NCI-H774 (cell line): ENCODE measurements around the gene ACACA.
"Not testable (repeated sequence)": the region's sequence is repeated elsewhere in the genome, so short reads cannot be mapped to it uniquely, and the experiment has no call there.

Experiments used
- DNase-seq: peaks from one replicate; lab custom pipeline; 2025; lab: John Stamatoyannopoulos, UW

Gene ACACA

DNA sequence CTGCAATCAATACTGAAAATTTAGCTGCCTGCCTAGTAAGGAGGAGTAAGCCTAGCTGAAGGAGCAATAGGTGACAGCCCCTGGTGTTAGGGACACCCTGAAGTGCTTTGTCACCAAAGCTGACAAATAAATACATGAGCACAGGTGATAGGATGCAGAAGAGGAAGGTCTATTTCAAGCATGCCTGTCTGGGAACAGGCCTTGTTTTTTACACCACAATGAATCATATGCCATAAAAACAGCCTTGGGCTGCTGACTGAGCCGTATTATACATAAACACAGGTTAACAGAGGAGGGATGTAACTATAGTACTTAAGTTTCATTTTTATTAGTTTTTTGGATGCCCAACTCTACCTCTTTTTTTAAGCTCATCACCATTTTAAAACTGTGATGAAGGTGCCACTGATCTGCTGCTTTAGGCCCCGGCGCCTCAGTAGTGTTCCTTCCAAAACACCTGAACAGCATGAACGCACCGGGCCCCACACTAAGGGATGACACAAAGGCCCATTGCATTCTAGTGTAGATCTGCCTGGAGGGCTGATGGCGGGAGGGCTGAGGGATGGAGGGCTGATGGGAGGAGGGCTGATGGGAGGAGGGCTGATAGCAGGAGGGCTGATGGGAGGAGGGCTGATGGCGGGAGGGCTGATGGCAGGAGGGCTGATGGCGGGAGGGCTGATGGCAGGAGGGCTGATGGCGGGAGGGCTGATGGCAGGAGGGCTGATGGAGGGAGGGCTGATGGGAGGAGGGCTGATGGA lies 307.5 kb downstream of the ACACA start:
- no peak for DNase-seq

DNA sequence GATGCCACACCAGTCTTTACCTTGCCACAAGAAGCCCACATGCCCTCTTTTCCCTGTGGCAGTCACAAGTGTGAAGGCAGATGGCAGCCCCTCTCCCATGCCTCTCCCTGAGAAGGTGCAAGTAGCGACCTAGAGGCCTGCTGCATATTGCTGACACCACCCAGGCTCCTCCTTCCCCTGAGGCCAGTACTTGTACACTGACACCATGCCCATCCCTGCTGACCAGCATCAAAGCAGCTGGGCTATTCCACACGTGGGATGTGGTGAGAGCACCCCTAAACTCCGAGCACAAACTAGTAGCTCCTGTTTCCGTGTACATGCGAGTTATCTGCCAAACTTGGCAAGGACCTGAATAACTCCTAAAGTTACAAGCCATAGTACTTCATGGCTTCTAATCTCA lies 308.5 kb downstream of the ACACA start:
- no peak for DNase-seq

- no peak for DNase-seq
These were observed 309.5 kb downstream of the ACACA start for GRCh38 chr17:37097154-37097553.

DNA sequence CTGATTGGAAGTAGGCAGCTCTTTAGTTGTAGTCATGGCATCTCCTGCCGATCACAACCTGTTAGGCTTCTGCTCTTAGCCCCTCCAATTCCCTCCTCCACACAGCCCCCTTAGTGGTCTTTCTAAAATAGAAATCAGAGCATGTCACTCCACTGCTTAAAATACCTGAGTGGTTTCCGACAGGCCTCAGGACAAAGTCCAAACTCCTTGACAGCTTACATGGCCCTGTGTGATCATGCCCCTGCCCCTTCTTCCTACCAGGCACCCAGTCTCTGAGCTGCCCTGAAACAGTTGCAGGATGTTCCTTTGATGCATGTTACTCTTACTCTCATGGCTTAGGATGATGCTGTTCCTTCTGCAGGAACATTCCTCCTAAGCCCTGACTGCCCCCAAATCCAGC lies 310.6 kb downstream of the ACACA start:
- no peak for DNase-seq

DNA sequence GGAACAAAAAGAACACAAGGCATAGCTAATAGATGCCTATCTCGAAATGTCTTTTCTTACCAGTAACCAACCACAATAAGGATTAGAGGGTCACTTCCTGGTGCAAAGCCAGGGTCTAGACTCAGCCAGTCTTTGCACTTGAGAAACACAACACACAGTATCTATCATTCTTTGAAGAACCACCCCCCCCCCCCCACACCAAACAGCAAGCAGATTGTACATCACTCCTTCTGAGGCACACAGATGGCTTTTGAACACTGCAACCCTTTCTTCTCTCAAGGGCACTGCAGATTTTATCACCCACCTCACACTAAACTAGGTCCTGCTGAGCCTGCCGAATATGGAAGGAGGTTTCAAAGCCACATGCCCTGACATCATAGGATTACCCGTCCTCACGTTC lies 312.2 kb downstream of the ACACA start:
- no peak for DNase-seq

DNA sequence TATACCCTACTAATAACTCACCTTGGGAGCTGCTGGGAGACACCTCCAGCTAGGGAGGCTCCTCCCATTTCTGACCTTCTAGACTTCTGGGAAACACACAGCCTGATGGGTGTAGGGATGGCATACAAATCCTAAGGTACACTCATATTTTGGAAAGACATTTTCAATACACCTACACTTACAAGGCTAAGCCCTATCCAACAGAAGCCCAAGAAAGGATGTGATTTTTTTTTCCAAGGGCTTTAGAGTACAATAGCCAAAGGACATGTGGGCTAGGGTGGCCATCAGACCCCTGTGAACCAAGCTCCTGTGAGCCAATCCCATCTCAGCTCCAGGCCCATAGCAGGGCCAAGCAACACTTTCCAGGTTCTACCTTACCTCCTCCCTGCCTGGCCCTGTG lies 313.9 kb downstream of the ACACA start:
- DNase-seq = no peak

- no peak for DNase-seq
These were observed 314.6 kb downstream of the ACACA start for GRCh38 chr17:37092071-37092470.

DNA sequence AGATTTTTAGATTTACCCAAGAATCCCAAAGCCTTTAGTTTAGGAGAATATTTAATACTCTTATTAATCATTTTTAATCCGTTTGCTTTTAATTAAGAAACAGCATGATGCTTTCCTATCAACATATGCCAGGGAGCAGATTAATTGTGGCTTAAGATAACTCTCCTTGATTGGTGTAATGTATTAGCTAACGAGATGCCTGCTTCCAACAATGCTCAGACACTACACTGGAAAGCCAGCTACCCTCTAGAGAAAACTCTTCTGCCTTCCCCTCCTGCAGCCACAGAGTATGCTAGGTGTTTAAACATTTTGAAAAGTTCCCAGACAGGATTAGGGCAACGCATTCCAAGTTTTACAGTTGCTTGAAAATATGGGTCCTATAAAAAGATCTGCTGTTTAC lies 315.7 kb downstream of the ACACA start:
- no peak for DNase-seq

DNA sequence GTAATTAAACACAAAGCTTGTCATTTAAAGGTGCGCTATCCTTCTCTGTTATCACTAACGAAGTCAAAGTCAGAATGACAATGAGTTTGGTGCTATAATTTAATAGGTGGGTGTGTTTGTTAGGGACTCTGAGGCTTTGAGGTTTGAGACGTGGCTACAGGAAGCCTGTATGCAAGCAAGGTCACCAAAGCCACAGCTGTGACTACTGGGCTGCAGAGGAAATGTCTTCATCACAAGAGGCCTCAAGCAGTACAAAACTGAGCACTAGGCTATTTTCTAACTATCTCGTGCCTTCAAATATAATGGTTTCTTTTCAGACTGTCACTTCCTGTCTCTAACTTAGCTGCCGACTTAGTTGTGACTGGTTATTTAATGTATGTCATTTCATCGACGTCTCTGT lies 316.7 kb downstream of the ACACA start:
- no peak for DNase-seq

DNA sequence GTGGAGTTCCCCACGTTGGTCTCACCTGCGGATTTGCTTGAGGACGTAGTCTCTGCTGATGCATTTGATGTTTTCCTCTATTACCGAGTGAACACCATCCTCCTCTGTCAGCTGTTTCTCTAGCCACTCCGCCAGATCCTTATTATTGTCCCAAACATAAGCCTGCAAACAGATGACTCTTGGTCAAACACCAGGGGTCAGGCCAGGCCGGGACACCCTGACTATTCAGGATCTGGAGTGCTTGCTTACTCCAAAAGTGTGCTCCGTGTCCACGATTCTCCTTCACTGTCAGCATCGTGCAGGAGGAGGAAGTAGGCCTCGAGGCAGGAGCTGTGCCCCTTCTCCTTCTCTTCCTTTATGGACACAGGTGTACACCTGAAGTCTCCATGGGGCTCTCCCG lies 317.7 kb downstream of the ACACA start:
- DNase-seq = no peak

DNA sequence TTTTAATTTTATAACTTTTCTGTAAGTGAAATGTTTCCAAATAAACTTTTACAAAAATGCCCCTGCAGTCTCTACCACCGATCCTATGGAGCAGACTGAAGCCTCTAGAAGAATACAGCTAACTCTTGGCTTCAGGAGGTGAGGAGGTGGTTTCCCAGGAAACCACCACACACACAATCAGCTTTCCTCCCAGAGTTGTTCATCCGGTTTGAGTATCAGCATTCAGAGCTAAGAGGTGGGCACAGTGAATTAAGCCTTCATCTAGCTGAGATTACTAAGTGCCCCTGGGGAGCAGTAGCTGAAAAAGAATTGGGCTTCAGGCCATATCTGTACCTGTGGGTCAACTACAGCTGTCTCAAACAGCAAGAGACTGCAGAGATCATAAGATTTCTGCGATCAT lies 318.2 kb downstream of the ACACA start:
- DNase-seq = no peak

DNA sequence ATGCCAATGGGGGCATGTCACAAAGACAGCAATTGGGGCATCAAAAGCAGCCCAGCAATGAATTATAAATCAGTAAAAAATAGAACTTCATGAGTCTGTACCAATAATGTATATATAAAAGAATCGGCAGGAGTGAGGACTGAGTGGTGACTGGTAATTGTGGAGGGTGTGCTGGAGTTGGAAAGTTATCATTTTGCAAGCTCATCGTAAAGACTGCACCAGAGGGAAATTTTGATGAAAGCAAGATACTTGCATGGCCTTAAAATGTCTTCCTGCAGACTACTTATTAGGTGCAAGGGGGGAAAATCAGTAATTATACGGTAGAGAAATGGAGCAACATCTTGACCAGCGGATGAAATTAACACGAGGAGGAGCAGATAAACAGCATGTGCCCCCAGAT lies 319.0 kb downstream of the ACACA start:
- DNase-seq = no peak

GRCh38 chr17:37086948-37087347 lies 319.7 kb downstream of the ACACA start:
- no peak for DNase-seq

DNA sequence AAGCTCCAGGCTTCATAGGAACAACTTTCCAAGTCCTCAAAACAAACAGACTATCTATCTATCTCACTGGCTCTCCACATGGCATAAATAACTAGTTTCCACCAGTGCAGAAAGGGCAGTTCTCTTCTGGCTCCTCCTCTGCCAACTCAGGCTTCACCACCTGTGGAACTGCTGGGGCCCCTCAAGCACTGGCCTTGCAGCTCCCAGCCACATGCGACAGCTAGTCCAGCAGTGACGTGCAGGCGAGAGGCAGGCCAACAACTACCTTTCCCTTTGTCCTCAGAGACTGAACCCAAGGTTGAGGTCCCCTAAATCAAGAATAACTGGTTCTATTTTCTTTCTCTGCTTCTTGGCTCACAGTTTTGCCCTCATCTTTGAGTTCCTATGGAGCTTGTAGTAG lies 320.3 kb downstream of the ACACA start:
- DNase-seq = no peak

DNA sequence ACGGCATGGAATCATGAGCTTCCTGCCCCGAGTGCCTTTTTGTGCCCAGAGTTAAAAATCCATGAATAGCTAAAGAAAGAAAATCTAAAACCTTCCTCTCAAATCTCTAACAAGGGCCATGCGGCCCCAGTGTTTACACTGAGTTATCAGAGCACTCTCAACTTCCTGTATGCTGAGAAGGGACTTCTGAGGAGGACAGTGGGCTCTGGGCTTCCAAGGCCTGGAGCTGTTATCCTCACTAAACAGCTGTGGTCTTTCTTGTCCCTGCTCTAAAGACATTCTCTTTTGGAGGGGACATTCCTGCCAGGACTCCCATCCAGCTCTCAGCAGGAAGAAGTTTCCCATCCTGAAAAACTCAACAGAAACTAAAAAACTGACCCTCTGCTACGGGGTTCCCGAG lies 322.3 kb downstream of the ACACA start:
- DNase-seq = no peak

DNA sequence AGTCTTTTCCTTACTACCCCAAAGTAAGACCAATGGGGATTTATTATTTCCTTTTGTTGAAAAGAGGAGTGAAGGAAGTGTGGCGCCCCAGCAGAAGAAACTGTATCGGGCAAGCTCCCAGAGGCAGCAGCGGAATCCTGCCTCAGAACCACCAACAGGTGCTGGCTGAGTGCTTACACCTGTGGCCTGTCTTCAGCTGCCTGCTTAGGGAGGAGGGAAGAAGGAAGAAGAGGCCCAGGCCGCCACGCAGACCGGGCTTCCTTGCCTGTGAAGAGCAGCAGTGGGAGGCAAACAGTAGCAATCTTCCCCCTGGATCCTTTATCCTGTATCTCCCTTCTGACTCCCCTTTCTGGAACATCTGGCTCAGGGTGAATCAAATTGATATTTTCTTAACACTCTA lies 323.2 kb downstream of the ACACA start:
- no peak for DNase-seq

GRCh38 chr17:37082985-37083384 lies 323.7 kb downstream of the ACACA start:
- no peak for DNase-seq

DNA sequence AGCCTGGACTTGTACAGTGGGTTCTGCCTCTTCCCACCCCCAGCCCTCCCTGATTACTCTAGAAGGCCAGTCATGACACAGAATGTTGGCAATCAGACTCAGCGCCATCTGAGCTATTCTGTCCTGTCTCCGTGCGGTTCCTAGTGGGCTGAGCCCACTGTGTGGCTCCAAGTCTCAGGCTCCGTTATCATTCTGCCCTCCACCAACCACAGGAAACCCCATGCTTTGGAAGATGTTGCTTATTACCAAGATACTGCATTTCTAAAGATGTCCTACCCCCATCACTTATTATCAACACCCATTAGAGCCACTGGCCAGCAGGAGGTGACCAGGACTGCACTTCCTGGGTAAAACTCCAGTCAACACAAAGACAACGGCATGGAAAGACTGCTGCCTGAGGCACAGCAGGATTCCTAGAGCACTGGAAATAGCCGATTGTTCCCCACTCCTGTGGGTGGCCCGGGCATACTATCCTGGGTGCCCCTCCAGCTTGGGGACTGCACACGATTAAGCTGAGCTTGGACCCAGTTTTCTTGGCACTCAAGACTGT lies 324.2 kb downstream of the ACACA start:
- no peak for DNase-seq

GRCh38 chr17:37081287-37081686 lies 325.3 kb downstream of the ACACA start:
- DNase-seq = no peak

- DNase-seq = no peak
These were observed 326.9 kb downstream of the ACACA start for GRCh38 chr17:37079735-37080134.

GRCh38 chr17:37079065-37079708 lies 327.4 kb downstream of the ACACA start:
- no peak for DNase-seq

- DNase-seq = not testable (repeated sequence)
These were observed 333.2 kb downstream of the ACACA start for GRCh38 chr17:37073464-37073863.

DNA sequence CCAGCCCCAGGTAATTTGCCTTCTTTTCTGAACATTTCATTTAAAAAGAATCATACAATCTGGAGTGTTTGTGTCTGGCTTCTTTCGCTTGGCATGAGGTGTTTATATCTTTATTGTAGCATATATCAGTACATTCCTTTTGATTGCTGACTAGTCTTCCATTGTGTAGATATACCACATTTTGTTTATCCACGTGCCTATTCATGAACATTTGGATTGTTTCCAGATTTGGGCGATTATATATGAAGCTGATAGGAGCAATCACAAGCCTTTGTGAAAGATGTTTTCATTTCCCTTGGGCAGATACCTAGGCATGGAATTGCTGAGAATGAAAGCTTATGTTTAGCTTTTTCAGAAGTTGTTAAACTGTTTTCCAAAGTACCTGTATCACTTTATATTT lies 337.5 kb downstream of the ACACA start:
- no peak for DNase-seq

GRCh38 chr17:37068266-37068665 lies 338.4 kb downstream of the ACACA start:
- no peak for DNase-seq
